ENCODE data around the gene SORCS3.

DNA sequence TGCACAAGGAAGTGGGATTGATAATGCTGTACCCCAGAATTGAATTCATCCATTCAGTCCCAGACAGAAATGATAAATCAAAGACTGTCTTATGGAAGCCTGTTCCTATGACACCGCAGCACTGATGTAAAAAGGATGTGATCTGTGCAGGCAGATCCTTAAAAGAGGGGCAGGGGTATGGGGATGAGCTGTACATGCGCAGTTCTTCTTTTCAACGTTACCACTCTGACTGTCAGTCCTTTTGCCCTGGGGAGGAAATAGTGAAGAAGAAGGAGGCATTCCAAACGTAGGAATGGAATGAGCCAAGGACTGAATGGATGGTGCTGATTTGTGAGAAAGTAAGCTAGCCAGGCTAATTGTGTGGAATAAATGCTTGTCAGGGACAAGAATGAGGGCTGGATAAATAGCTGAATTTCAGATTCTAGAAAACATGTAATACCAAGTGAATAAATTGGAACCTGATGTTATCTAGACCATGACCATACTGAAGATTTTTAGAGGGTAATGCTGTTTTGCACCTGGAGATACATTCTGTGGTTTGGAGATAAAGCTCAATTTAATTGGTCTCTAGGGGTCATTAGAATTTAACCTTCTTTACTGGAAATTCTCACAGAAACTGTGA is 509.3 kb downstream of the SORCS3 start:
- no peak for TF ChIP-seq EZH2 (IDR thresholded peaks at IDR 0.05; ENCODE audit: insufficient read depth, low read length)
- TF ChIP-seq, protein P1, sequence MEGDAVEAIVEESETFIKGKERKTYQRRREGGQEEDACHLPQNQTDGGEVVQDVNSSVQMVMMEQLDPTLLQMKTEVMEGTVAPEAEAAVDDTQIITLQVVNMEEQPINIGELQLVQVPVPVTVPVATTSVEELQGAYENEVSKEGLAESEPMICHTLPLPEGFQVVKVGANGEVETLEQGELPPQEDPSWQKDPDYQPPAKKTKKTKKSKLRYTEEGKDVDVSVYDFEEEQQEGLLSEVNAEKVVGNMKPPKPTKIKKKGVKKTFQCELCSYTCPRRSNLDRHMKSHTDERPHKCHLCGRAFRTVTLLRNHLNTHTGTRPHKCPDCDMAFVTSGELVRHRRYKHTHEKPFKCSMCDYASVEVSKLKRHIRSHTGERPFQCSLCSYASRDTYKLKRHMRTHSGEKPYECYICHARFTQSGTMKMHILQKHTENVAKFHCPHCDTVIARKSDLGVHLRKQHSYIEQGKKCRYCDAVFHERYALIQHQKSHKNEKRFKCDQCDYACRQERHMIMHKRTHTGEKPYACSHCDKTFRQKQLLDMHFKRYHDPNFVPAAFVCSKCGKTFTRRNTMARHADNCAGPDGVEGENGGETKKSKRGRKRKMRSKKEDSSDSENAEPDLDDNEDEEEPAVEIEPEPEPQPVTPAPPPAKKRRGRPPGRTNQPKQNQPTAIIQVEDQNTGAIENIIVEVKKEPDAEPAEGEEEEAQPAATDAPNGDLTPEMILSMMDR (IDR thresholded peaks at IDR 0.05; ENCODE audit: insufficient read depth, low read depth, low read length), result no peak
